Umbilical cord (tissue), 2 donors: ENCODE data around the gene GRB10. TPM values are rescaled to one million over a fixed set of nuclear protein-coding genes. Genes with fewer than 3 reads are reported as not detected.
A peak's percentile ranks its signal among the peaks of the same experiment; 100 is the strongest.
"Not testable (repeated sequence)": the region's sequence is repeated elsewhere in the genome, so short reads cannot be mapped to it uniquely, and the experiment has no call there.

Experiments
- DNase-seq: peaks from one replicate; pipeline ENCODE4 v3.0.0-alpha.2; 2015; ENCODE audit warnings: low spot score
- total RNA-seq: library from RNA; depleted of rRNA; stranded (reverse); fragments of >200 nt; gene quantifications from one replicate; pipeline ENCODE4 v1.2.3, GENCODE V29; 2014; ENCODE audit warnings: low replicate concordance; ENCODE audit not compliant: insufficient read depth

GRB10 gene
- total RNA-seq, 1 donor from 2014 or later, result 38.3 TPM

- DNase-seq, result no peak
These were observed 37.4 kb downstream of the GRB10 start for GRCh38 chr7:50745336-50745735.

DNA sequence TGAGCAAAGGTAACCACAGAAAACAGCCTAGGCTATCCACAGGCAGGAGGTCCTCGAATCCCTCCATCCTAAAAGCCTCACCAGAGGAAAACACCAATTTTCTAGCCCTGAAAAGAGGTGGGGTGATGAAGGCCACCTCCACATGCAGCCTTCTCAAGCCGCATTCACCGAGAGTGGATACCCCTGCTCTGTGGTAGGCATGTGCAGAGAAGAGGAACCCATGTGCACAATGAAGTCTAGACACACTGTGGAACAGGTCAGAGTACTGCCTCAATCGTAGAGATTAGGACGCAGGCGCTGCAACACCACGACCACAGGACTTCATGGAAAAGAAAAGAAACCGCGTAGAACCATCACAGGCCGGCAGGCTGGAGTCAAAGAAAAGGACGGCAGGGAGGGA is 38.8 kb downstream of the GRB10 start:
- DNase-seq, result no peak

DNA sequence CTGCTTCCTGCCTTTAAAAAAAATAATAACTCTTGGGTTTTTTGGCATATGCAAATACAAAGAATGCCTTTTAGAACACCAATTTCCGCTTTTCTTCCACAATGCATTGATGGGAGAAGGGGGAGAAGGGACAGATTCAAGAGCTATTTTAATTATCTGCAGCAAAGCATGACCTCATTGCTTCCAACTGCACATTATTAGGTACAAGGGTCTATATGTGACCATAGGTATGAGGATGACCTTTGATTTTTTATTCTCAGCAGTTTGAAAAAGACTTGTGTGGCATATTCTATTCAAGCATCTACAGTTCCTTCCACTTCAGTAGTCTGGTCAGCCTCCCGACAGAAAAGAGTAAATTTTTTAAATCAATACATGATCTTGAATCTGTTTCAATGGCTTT is 39.7 kb downstream of the GRB10 start:
- DNase-seq, result no peak

GRCh38 chr7:50742401-50742800 is 40.3 kb downstream of the GRB10 start:
- DNase-seq, result no peak

DNA sequence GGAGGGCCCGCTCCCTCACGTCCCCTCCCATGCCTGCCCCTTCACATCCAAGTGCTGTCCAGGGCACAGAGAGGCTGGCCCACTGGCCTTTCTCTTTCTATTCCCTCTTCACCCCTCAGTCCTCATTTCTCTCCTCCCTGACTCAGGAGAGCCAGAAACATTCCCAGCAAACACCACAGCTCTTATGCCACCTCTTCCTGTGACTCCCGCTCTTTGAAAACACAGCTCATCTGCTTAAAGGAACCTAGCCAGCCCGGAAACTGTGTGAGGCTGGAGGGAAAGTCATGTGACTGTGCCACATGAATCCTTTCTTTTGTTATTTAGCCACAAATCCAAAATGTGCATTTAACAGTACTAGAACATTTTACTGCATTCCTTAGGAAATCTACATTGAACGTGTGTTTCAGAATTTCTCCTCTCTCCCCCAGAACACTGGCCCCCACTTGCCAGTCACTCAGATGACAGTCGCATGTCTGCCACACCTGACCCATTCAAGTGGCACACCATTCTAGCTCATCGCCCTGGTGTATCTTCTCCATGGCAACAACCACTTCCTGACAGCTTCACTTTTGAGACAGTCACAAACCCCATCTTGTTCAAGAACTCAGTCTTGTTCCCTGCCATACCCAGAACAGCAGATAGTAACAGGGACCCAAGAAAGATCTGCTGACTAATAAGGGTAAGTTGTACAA is 42.8 kb downstream of the GRB10 start:
- no peak for DNase-seq

GRCh38 chr7:50738932-50739331 is 43.8 kb downstream of the GRB10 start:
- DNase-seq, result no peak

GRCh38 chr7:50735836-50736235 is 46.9 kb downstream of the GRB10 start:
- not testable (repeated sequence) for DNase-seq

DNA sequence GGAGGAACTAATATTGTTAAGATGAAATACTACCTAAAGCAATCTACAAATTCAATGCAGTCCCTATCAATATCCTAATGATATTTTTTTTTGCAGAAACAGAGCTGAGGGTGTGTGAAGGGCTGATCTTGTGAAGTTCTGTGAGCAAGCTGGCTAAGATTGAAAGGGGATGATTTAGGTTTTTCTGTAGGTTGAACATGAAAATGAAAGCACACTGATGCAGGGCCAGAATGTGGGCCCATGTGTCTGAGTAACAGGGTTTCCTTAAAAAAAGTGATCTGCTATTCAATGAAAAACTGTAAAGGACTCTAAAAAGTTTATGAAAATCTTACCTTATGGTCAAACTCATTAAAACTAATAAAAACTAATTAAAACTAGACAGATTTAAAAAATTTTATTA is 47.4 kb downstream of the GRB10 start:
- DNase-seq, result no peak

- DNase-seq, result no peak
These were observed 48.5 kb downstream of the GRB10 start for GRCh38 chr7:50734246-50734645.

- no peak for DNase-seq
These were observed 49.1 kb downstream of the GRB10 start for GRCh38 chr7:50733552-50733951.

GRCh38 chr7:50731703-50732582 is 50.8 kb downstream of the GRB10 start:
- no peak for DNase-seq

DNA sequence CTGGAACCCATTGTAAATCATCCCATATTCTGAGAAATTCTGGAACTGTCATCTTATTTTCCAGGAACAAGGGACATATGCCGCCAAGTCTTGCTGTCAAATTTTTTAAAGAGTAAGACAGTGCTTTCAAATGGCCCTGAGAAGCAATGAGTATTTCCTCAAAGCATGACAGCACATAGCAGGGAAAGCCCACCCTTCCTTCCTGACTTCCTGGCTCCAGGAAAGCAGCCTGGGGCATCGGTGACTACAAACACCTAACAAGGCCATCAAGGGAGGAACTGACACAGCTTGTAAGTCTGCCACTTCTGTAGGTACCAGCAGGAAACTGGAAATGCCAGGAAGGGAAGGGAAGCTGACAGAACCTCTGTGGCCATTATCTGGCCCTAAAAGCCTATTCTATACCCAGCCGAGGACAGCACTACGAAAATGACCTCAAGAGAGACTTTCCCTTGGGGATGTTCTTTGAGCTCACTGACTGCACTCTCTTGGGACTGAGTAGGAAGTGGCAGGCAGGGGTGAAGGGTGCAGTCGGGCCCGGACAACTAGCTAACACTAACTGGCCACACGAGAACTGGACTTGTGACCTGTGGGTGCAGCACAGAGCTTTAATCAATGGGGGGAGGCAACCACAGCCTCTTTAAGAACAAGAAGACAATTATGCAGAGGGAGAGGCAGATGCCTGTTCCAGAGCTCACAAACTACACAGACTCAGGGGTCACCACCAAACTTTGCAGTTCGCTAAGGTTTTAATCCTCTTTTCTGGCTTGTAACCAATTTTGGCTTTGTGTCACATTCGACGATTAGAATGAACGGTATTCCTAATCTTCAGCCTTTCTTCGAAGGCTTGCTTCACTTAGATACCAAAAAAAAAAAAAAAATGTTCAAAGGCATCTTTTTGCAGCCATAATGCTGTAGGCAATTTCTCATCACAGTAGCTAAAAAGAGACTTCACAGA is 52.0 kb downstream of the GRB10 start:
- DNase-seq, result peak; percentile 80

DNA sequence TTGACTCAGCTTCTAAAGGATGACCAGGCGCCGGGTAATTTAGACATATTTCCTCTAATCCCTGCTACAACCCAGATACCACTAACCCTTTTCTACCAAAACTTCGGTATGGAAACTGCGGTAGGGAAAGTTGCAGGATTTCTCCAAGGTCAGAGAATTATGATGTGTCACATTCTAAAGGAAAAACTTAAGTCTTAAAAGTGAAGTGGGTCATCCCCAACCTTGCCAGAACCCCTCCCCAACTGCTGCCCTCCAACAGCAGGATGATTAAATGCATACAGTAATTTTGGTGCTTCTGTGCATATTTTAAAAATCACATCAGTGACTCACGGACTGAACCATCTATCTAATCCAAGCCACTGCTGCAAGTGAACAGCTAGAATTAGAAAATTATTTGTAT is 52.7 kb downstream of the GRB10 start:
- peak; percentile 69 for DNase-seq

GRCh38 chr7:50728184-50728583 is 54.5 kb downstream of the GRB10 start:
- DNase-seq, result peak; percentile 76

DNA sequence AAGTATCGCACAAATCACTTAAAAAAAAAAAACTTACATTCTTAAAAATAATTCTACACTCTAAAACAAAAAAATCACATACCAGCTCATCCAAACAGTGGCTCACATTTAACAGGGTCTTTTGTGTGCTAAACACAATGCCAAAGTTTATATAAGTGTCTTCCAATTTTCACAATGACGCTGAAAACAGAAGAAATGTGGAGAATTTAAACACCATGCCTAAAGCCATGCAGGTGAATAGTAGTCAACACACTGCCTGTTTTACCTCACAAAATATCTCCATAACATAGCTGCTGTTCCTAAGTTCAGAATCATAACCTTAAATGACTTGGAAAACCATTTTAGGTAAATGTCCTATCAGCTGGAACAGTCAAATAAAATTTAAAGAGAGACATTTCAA is 55.0 kb downstream of the GRB10 start:
- no peak for DNase-seq

GRCh38 chr7:50727072-50727471 is 55.6 kb downstream of the GRB10 start:
- DNase-seq, result no peak

GRCh38 chr7:50725774-50726173 is 56.9 kb downstream of the GRB10 start:
- DNase-seq, result no peak

DNA sequence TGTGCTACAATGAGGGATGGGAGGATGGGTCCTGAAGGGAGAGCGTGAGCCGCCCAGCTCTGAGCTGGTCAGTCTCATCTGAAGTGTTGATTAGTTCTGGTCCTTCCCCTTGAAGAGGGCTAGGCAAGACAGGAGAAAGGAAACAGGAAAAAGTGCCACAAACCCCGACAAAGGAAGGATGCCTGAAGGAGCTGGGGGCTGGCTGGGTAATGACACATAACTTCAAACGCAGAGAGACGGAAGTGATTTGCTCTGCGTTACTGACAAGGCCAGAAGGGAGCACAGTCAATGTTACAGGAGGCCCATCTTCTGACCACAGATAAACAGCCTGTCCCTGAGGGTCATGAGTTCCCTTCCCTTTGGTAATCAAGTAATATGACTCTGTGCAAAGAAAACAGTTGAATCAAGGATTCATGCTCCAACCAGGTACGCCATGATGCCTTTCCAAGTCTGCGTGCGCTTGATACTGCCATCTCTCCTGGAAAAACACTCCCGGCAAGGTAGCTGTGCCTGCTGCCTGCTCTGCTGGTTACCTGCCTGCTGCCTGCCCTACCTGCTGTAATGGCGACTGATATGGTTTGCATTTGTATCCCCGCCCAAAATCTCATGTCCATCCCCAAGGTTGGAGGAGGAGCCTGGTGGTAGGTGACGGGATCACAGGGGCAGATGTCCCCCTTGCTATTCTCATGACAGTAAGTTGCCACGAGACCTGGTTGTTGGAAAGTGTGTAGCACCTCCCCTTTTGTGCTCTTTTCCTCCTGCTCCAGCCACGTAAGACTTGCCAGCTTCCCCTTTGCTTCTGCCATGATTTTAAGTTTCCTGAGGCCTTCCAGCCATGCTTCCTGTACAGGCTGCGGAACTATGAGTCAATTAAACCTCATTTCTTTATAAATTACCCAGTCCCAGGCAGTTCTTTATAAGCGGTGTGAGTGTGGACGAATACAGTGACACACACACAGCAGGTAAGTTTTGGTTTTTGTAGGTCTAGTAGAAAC is 57.9 kb downstream of the GRB10 start:
- no peak for DNase-seq

GRCh38 chr7:50723888-50724287 is 58.8 kb downstream of the GRB10 start:
- no peak for DNase-seq

DNA sequence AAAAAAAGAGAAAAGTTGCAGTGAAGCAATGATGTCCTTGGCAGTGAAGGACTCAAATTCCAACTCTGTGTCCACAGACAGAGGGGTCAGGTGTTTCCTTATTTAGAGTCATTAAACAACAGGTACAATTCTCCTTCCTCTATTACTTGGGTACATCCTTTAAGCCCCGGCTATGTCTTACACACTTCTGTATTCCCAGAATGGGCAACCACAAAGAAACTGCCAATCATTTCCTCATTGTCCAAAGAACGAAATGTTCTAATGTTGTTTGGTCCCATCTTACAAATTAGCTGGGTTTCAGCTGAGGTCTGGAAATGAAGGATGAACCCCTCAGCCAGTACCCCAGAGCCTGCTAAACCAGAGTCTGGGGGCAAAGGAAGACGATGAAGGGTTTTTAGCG is 59.5 kb downstream of the GRB10 start:
- no peak for DNase-seq
